ENCODE results near the gene OSGIN1. TPM values are rescaled to one million over a fixed set of nuclear protein-coding genes. Genes with fewer than 3 reads are reported as not detected.

The OSGIN1 gene
- total and polyA plus RNA-seq, 9 donors: 0.65 to 9.3 (median 5.4) TPM

- no peaks in the 10 kb centered on the region for H3K36me3 ChIP-seq
- H3K4me1 ChIP-seq (ENCODE audit: insufficient read depth): no peaks in the 10 kb centered on the region
- intact Hi-C loops (cut with DNase I): no loop called here
- no peak overlapping the region for H3K4me3 ChIP-seq
- DNase-seq: no peak
- H3K27ac ChIP-seq: no peak overlapping the region
- H3K9me3 ChIP-seq: no peaks in the 10 kb centered on the region
- no peaks in the 10 kb centered on the region for H3K27me3 ChIP-seq
- TF ChIP-seq CTCF (IDR thresholded peaks at IDR 0.05) (no peak), EP300 (IDR thresholded peaks at IDR 0.05) (no peak), POLR2A (IDR thresholded peaks at IDR 0.05) (no peak)
- 81 to 87% (median 82%) methylated on average over 13 of the region's 13 CpGs for WGBS, 3 donors
Measured at GRCh38 chr16:83924686-83925085, 28.4 kb upstream of the OSGIN1 start.

GRCh38 chr16:83925095-83925905, 27.7 kb upstream of the OSGIN1 start:
- H3K27ac ChIP-seq: no peak overlapping the region
- H3K36me3 ChIP-seq: no peaks in the 10 kb centered on the region
- H3K9me3 ChIP-seq: no peaks in the 10 kb centered on the region
- intact Hi-C loops (cut with DNase I): no loop called here
- H3K27me3 ChIP-seq: no peaks in the 10 kb centered on the region
- H3K4me1 ChIP-seq (ENCODE audit: insufficient read depth): no peaks in the 10 kb centered on the region
- H3K4me3 ChIP-seq: no peak overlapping the region
- TF ChIP-seq EP300 (IDR thresholded peaks at IDR 0.05) (no peak), POLR2A (IDR thresholded peaks at IDR 0.05) (no peak), CTCF (IDR thresholded peaks at IDR 0.05) (no peak)
- WGBS, 3 donors: 79 to 81% (median 80%) methylated on average over 12 of the region's 12 CpGs
- DNase-seq: no peak

GRCh38 chr16:83925957-83926725, 26.9 kb upstream of the OSGIN1 start:
- intact Hi-C loops (cut with DNase I): no loop called here
- WGBS, 3 donors: 44 to 54% (median 51%) methylated on average over 27 of the region's 27 CpGs

More at GRCh38 chr16:83925957-83926725, 26.9 kb upstream of the OSGIN1 start:
- Histone ChIP-seq H3K4me3 (no peak overlapping the region), H3K27me3 (no peaks in the 10 kb centered on the region), H3K36me3 (no peaks in the 10 kb centered on the region), H3K9me3 (no peaks in the 10 kb centered on the region), H3K4me1 (ENCODE audit: insufficient read depth) (no peaks in the 10 kb centered on the region), H3K27ac (no peak overlapping the region)
- TF ChIP-seq CTCF (IDR thresholded peaks at IDR 0.05) (no peak), POLR2A (IDR thresholded peaks at IDR 0.05) (no peak), EP300 (IDR thresholded peaks at IDR 0.05) (no peak)
- DNase-seq: no peak

All from ovary (tissue), 9 donors.